Esophagus muscularis mucosa (tissue), 4 donors: ENCODE results near the gene KDM5A.

ENCODE experiments used
- EP300 ChIP-seq: sonication (generic); formaldehyde crosslinking; IDR thresholded peaks from one replicate; pipeline ENCODE4 v1.6.1; 2017; ENCODE audit warnings: antibody characterized with exemption
- POLR2A ChIP-seq: fragments of 450-650 bp; IDR thresholded peaks from one replicate; pipeline ENCODE4 v1.6.1; 2017; ENCODE audit warnings: antibody characterized with exemption, moderate library complexity, mild to moderate bottlenecking, low read depth
- POLR2AphosphoS5 ChIP-seq, 2 donors: sonication (generic); formaldehyde crosslinking; IDR thresholded peaks; one replicate each; pipeline ENCODE4 v1.6.1; 2017; ENCODE audit warnings: antibody characterized with exemption in 2 of 2
- TF ChIP-seq, protein P1 (sequence below), 3 experiments: fragments of 200-600 bp in 2 of 3; fragments of 450-650 bp in 1 of 3; sonication (generic) in 2 of 3; IDR thresholded peaks; one replicate each; pipeline ENCODE4 v1.5.1; 2017 to 2019; ENCODE audit warnings: antibody characterized with exemption in 3 of 3, mild to moderate bottlenecking in 2 of 3, moderate library complexity in 1 of 3

DNA sequence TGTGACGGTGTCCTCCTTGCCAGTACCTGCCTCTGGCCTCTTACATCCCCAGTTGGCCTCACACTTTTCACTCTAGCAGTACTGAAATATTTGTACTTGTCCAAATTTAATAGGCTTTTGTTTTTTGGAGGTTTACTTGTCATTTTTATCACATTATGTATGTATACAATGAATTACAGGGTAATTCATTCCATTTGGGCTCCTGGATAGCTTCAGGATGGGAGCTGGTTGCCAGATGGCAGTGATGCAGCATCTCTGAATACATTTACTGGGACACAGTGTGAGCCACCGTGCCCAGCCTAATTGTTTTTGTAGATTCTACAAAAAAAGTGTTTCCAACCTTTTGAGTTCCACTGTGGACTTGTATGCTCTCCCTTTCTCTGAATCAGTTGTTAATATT lies 25.7 kb upstream of the KDM5A start:
- TF ChIP-seq POLR2A (no peak), EP300 (no peak), POLR2AphosphoS5 (IDR thresholded peaks at IDR 0.05) (no peak)
- TF ChIP-seq, protein P1, sequence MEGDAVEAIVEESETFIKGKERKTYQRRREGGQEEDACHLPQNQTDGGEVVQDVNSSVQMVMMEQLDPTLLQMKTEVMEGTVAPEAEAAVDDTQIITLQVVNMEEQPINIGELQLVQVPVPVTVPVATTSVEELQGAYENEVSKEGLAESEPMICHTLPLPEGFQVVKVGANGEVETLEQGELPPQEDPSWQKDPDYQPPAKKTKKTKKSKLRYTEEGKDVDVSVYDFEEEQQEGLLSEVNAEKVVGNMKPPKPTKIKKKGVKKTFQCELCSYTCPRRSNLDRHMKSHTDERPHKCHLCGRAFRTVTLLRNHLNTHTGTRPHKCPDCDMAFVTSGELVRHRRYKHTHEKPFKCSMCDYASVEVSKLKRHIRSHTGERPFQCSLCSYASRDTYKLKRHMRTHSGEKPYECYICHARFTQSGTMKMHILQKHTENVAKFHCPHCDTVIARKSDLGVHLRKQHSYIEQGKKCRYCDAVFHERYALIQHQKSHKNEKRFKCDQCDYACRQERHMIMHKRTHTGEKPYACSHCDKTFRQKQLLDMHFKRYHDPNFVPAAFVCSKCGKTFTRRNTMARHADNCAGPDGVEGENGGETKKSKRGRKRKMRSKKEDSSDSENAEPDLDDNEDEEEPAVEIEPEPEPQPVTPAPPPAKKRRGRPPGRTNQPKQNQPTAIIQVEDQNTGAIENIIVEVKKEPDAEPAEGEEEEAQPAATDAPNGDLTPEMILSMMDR (IDR thresholded peaks at IDR 0.05), result no peak
